Karpas-422 (cell line): Measurements from ENCODE around the gene UBE2D1. TPM values are rescaled to one million over a fixed set of nuclear protein-coding genes. Genes with fewer than 3 reads are reported as not detected.

Experiments
- DNase-seq: peaks from one replicate; pipeline ENCODE4 v3.0.0-alpha.2; 2015
- H2AFZ ChIP-seq: fragments of 200-600 bp; sonication (generic); 2 replicates; pipeline ENCODE4 v1.6.1; 2014; ENCODE audit warnings: antibody characterized with exemption, low read length, mixed read lengths
- H3K27ac ChIP-seq: fragments of 200-600 bp; sonication (generic); 2 replicates; pipeline ENCODE4 v1.5.1; 2014; ENCODE audit warnings: mild to moderate bottlenecking, low read length, moderate library complexity
- H3K27me3 ChIP-seq: fragments of 200-600 bp; sonication (generic); 2 replicates; pipeline ENCODE4 v1.6.1; 2014; ENCODE audit warnings: low read length, mixed read lengths
- H3K36me3 ChIP-seq: fragments of 200-600 bp; sonication (generic); 2 replicates; pipeline ENCODE4 v1.6.1; 2014; ENCODE audit warnings: low read length, mixed read lengths; ENCODE audit not compliant: insufficient read depth
- H3K4me1 ChIP-seq: fragments of 200-600 bp; sonication (generic); 2 replicates; pipeline ENCODE4 v1.6.1; 2014; ENCODE audit warnings: mild to moderate bottlenecking, low read length, mixed read lengths
- H3K4me2 ChIP-seq: fragments of 200-600 bp; sonication (generic); 2 replicates; pipeline ENCODE4 v1.6.1; 2014; ENCODE audit warnings: low read length, low read depth, mild to moderate bottlenecking; ENCODE audit not compliant: poor library complexity, severe bottlenecking
- H3K4me3 ChIP-seq: fragments of 200-600 bp; sonication (generic); 2 replicates; pipeline ENCODE4 v1.5.1; 2014; ENCODE audit warnings: mild to moderate bottlenecking, antibody characterized with exemption, low read length, mixed read lengths
- H3K79me2 ChIP-seq: fragments of 200-600 bp; sonication (generic); 2 replicates; pipeline ENCODE4 v1.6.1; 2014; ENCODE audit warnings: mild to moderate bottlenecking, low read length, mixed read lengths
- H3K9ac ChIP-seq: fragments of 200-600 bp; sonication (generic); 2 replicates; pipeline ENCODE4 v1.6.0; 2014; ENCODE audit warnings: low read length
- H3K9me2 ChIP-seq: fragments of 200-600 bp; sonication (generic), shearing (Covaris generic); replicated peaks from 2 replicates; pipeline ENCODE4 v1.6.0; 2014; ENCODE audit warnings: mild to moderate bottlenecking, low read length, moderate library complexity; ENCODE audit not compliant: insufficient read depth
- H3K9me3 ChIP-seq: fragments of 300-700, 200-600 bp; sonication (generic); 2 replicates; pipeline ENCODE4 v1.6.1; 2014; ENCODE audit warnings: low read length, mixed read lengths
- H4K20me1 ChIP-seq: fragments of 200-600 bp; sonication (generic); 2 replicates; pipeline ENCODE4 v1.6.1; 2014; ENCODE audit warnings: mild to moderate bottlenecking, antibody characterized with exemption, low read length, low read depth; ENCODE audit not compliant: insufficient read depth
- total RNA-seq: library from RNA; depleted of rRNA; stranded (reverse); fragments of >200 nt; shearing (Covaris generic); gene quantifications from 2 replicates; pipeline ENCODE4 v1.2.3, GENCODE V29; 2014; ENCODE audit warnings: low replicate concordance

The UBE2D1 gene
- total RNA-seq, 1 experiment from 2014 or later: 12.7 TPM

- H3K9me2 ChIP-seq: no peaks in the 10 kb centered on the region
These were observed 27.1 kb upstream of the UBE2D1 start for GRCh38 chr10:58307676-58308075.

GRCh38 chr10:58311026-58311425 is 23.8 kb upstream of the UBE2D1 start:
- H3K4me3 ChIP-seq: no peak overlapping the region
- H3K4me2 ChIP-seq: no peak overlapping the region
- H3K9ac ChIP-seq: no peak overlapping the region
- H4K20me1 ChIP-seq: no peaks in the 10 kb centered on the region
- no peaks in the 10 kb centered on the region for H3K79me2 ChIP-seq
- H3K36me3 ChIP-seq: no peaks in the 10 kb centered on the region
- H3K9me3 ChIP-seq: no peaks in the 10 kb centered on the region
- no peaks in the 10 kb centered on the region for H3K4me1 ChIP-seq
- H2AFZ ChIP-seq: no peak overlapping the region
- no peaks in the 10 kb centered on the region for H3K9me2 ChIP-seq
- no peak for DNase-seq
- H3K27ac ChIP-seq: no peak overlapping the region
- H3K27me3 ChIP-seq: no peaks in the 10 kb centered on the region

More at GRCh38 chr10:58307676-58308075, 27.1 kb upstream of the UBE2D1 start:
- Histone ChIP-seq H3K27ac (no peak overlapping the region), H3K36me3 (no peaks in the 10 kb centered on the region), H4K20me1 (no peaks in the 10 kb centered on the region), H2AFZ (no peak overlapping the region), H3K9me3 (no peaks in the 10 kb centered on the region), H3K27me3 (no peaks in the 10 kb centered on the region), H3K4me3 (no peak overlapping the region), H3K9ac (no peak overlapping the region), H3K79me2 (no peaks in the 10 kb centered on the region), H3K4me1 (no peaks in the 10 kb centered on the region), H3K4me2 (no peak overlapping the region)
- DNase-seq: no peak

- H3K9me2 ChIP-seq: no peaks in the 10 kb centered on the region
- H3K4me1 ChIP-seq: no peaks in the 10 kb centered on the region
- no peaks in the 10 kb centered on the region for H3K9me3 ChIP-seq
- no peak overlapping the region for H2AFZ ChIP-seq
- H3K27me3 ChIP-seq: no peaks in the 10 kb centered on the region
- no peak overlapping the region for H3K9ac ChIP-seq
- H3K36me3 ChIP-seq: no peaks in the 10 kb centered on the region
- H3K27ac ChIP-seq: no peak overlapping the region
- no peaks in the 10 kb centered on the region for H4K20me1 ChIP-seq
- no peak for DNase-seq
- H3K4me3 ChIP-seq: no peak overlapping the region
- no peaks in the 10 kb centered on the region for H3K79me2 ChIP-seq
- no peak overlapping the region for H3K4me2 ChIP-seq
These were observed 17.9 kb upstream of the UBE2D1 start for GRCh38 chr10:58316874-58317273.

GRCh38 chr10:58318346-58318745 is 16.5 kb upstream of the UBE2D1 start:
- Histone ChIP-seq H3K4me2 (no peak overlapping the region), H3K36me3 (no peaks in the 10 kb centered on the region), H3K9me2 (no peaks in the 10 kb centered on the region), H3K27ac (no peak overlapping the region), H4K20me1 (no peaks in the 10 kb centered on the region), H3K79me2 (no peaks in the 10 kb centered on the region), H3K4me1 (peaks cover 3% of the 10 kb centered on the region; the same call in 1 of the 2 replicates), H3K9me3 (no peaks in the 10 kb centered on the region), H3K27me3 (no peaks in the 10 kb centered on the region), H3K4me3 (no peak overlapping the region), H2AFZ (no peak overlapping the region), H3K9ac (no peak overlapping the region)
- no peak for DNase-seq

DNA sequence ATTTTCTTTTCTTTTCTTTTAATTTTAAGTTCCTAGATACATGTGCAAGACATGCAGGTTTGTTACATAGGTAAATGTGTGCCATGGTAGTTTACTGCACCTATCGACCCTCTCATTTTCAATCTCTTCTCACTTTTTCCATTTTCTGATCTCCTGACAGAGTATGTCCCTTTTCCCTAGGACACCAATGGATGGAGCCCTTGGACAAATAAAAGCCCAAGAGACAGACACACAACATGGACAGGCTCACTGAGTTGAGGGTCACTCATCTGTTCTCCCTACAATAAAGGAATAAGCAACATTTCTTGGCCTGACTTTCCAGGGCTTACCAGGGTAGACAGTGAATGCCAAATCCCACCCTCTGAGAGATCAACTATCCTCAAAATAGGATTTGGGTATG is 15.2 kb upstream of the UBE2D1 start:
- Histone ChIP-seq H3K36me3 (no peaks in the 10 kb centered on the region), H3K27ac (no peak overlapping the region), H3K27me3 (no peaks in the 10 kb centered on the region), H4K20me1 (no peaks in the 10 kb centered on the region), H3K9me3 (no peaks in the 10 kb centered on the region), H3K4me3 (no peak overlapping the region), H2AFZ (no peak overlapping the region), H3K9me2 (no peaks in the 10 kb centered on the region), H3K4me1 (peaks cover 3% of the 10 kb centered on the region; the same call in 1 of the 2 replicates), H3K4me2 (no peak overlapping the region), H3K79me2 (no peaks in the 10 kb centered on the region), H3K9ac (no peak overlapping the region)
- DNase-seq: no peak

DNA sequence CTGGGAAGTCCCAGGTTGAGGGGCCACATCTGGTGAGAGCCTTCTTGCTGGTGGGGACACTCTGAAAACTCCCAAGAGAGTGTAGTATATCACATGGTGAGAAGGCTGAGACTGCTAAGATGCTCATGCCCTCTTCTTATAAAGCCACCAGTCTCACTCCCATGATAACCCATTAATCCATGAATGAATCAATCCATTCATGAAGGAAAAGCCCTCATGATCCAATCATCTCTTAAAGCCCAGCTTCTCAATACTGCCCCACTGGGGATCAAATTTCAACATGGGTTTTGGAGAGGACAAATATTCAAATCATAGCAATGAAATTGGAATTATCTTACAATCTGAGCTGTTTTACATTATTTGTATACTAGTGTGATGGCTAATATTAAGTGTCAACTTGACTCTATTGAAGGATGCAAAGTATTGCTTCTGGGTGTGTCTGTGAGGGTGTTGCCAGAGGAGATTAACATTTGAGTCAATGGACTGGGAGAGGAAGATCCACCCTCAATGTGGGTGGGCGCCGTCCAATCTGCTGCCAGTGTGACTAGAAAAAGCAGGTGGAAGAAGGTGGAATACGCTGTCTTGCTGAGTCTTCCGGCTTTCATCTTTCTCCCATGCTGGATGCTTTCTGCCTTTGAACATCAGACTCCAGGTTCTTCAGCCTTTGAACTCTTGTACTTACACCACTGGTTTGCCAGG is 14.3 kb upstream of the UBE2D1 start:
- no peaks in the 10 kb centered on the region for H3K36me3 ChIP-seq
- H2AFZ ChIP-seq: no peak overlapping the region
- no peaks in the 10 kb centered on the region for H3K9me3 ChIP-seq
- no peak for DNase-seq
- H3K9me2 ChIP-seq: no peaks in the 10 kb centered on the region
- H3K9ac ChIP-seq: no peak overlapping the region
- H3K79me2 ChIP-seq: no peaks in the 10 kb centered on the region
- peaks cover 3% of the 10 kb centered on the region; the same call in 1 of the 2 replicates for H3K4me1 ChIP-seq
- no peaks in the 10 kb centered on the region for H3K27me3 ChIP-seq
- no peak overlapping the region for H3K27ac ChIP-seq
- H3K4me3 ChIP-seq: no peak overlapping the region
- no peaks in the 10 kb centered on the region for H4K20me1 ChIP-seq
- no peak overlapping the region for H3K4me2 ChIP-seq

- Histone ChIP-seq H3K79me2 (no peaks in the 10 kb centered on the region), H3K4me1 (peaks cover 3% of the 10 kb centered on the region; the same call in 1 of the 2 replicates), H3K36me3 (no peaks in the 10 kb centered on the region), H3K27me3 (no peaks in the 10 kb centered on the region), H4K20me1 (no peaks in the 10 kb centered on the region), H3K9me3 (no peaks in the 10 kb centered on the region), H3K9me2 (no peaks in the 10 kb centered on the region), H3K27ac (no peak overlapping the region), H2AFZ (no peak overlapping the region), H3K4me2 (no peak overlapping the region), H3K9ac (no peak overlapping the region), H3K4me3 (no peak overlapping the region)
- DNase-seq: no peak
These were observed 12.6 kb upstream of the UBE2D1 start for GRCh38 chr10:58322072-58322834.

GRCh38 chr10:58322835-58323209 is 12.0 kb upstream of the UBE2D1 start:
- Histone ChIP-seq H3K27me3 (no peaks in the 10 kb centered on the region), H3K4me1 (peaks cover 3% of the 10 kb centered on the region; the same call in 1 of the 2 replicates), H2AFZ (no peak overlapping the region), H3K27ac (no peak overlapping the region), H3K9me3 (no peaks in the 10 kb centered on the region), H3K4me3 (no peak overlapping the region), H4K20me1 (no peaks in the 10 kb centered on the region), H3K9me2 (no peaks in the 10 kb centered on the region), H3K36me3 (no peaks in the 10 kb centered on the region), H3K4me2 (no peak overlapping the region), H3K9ac (no peak overlapping the region), H3K79me2 (no peaks in the 10 kb centered on the region)
- no peak for DNase-seq
